Stimulated activated CD8-positive, alpha-beta memory T cell treated with anti-CD3 and anti-CD28 coated beads, Interleukin-4, amount 100 ng/mL, for 48 hours (primary cell): Measurements from ENCODE around the gene IRGM.
A peak's percentile ranks its signal among the peaks of the same experiment; 100 is the strongest.
"Not testable (repeated sequence)": the region's sequence is repeated elsewhere in the genome, so short reads cannot be mapped to it uniquely, and the experiment has no call there.

Experiments
- DNase-seq: peaks from one replicate; pipeline ENCODE4 v3.0.0-alpha.2; 2020

IRGM gene, protein sequence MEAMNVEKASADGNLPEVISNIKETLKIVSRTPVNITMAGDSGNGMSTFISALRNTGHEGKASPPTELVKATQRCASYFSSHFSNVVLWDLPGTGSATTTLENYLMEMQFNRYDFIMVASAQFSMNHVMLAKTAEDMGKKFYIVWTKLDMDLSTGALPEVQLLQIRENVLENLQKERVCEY

DNA sequence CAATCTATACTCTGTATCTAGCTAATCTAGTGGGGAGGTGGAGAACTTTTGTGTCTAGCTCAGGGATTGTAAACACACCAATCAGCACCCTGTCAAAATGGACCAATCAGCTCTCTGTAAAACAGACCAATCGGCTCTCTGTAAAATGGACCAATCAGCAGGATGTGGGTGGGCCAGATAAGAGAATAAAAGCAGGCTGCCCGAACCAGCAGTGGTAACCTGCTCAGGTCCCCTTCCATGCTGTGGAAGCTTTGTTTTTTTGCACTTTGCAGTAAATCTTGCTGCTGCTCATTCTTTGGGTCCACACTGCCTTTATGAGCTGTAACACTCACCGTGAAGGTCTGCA, at the start of gene IRGM:
TSS of gene IRGM (plus strand) at position 214 of the 346 bp plus-strand sequence. CDS start 1,603 bp downstream, outside the sequence.
- not testable (repeated sequence) for DNase-seq

DNA sequence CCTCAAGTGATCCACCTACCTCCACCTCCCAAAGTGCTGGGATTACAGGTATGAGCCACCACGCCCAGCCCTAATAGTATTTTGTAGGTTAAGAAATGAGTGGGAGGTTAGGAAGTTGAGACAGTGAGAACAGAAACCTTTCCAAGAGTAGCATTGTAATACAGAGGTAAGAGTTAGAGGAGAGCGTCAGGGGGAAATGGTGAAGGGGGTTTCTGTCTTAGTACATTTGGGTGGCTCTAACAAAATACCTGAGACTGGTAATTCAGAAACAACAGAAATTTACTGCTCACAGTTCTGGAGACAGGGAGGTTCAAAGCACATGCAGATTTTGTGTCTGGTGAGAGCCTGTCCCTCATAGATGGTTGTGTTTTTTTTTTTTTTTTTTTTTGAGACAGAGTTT, 48.9 kb upstream of the IRGM start:
- no peak for DNase-seq

DNA sequence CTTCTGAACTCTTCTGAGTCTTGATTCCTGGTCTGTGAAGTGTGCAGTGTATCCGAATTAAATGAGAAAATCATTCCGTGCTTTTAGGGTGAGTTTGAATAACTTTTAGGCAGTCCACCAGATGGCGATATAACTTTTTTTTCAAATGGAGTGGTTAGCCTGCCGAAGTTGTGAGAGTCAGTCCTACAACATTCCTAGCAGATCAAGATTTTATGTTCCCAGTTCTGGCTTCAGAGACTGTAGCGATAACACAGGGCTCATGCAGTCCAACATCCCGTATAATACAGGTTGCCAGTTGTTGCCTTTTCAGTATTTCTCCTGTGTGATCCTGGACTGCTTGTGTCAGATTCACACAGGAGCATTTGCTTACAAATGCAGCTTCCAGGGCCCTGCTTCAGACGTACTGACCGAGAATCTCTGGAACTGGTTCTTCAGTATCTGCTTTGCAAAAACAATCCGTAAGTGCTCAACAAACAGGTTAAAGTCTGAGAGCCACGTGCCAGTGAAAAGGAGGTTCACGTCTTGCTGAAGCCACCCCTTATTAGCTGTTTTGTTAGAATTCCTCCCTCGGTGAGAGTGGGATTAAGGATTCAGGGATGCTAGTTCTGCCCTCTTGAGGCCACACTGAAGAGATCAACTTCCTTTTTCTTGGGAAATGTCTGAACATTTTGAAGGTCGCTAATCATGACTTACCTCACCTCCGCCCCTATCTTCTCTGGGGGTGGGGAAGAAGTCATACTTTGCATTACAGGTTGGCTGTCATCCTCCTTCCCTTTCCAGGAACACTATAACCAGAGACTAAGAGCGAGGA, 45.0 kb upstream of the IRGM start:
- DNase-seq = no peak

DNA sequence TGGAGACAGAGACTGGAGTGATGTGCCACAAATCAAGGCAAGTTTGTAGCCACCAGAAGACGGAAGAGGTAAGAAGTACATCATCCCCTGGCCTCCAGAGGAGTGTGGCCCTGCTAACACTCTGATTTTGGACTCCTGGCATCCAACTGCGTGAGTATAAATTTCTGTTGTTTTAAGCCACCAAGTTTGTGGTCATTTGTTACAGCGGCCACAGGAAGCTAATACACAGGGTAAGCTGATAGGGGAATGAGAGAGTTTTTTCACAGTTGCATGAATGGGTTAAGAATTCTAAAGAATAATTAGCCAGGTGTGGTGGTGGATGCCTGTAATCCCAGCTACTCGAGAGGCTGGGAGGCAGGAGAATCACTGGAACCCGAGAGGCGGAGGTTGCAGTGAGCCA, 41.9 kb upstream of the IRGM start:
- no peak for DNase-seq

DNA sequence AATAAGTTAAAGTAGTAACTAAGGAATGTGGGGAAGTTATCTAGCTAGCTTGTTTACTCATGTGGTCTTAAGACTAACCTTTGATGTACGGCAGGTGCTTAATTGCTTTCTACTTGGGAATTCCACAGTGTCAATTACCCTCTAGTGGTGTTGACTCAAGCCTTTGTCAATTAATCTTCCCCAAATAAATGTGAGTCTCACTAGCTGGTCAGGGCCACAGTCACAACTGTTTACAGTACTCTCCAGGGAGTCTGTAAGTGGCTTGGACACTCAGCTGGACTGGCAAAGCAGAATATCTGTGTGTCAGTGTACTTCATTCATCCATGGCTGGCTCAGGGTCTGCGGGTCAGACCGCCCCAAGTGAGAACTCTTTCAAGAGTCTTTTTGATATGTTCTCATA, 37.0 kb upstream of the IRGM start:
- DNase-seq = no peak

DNA sequence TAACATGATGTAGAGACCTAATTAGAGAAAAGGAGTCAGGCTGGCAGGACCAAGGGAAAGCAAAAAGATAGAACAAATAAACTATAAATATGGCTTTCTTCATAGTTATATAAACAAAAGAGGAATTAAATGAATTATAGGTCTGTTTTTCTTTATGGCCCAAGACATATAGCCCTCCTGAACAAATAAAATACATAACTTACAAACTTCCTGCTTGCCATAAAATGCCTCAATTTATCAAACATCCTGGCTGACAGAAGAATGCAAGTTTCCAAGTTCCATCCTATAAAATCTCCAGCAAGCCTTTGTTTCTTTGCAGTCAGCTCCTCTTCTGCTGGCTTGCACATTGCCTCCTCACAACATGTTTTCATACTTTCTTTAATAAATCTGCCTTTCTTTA, 31.3 kb upstream of the IRGM start:
- no peak for DNase-seq

DNA sequence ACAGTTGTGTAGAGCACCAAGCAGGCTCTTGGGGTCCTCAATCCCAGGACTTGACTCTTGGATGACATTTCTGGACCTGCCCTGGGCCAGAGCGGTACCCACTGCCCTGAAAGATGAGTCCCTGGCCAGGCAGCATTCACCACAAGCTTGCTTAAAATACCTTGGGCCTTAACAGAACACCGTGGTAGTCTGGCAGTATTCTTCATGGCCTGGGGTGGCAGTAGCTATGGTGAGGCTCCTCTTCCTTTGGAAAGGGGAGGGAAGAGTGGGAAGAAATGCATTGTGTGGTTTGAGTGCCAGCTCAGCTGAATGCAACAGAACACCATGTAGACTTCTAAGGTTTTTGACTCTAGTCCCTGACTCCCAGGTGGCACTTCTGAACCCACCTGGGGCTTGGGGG, 29.4 kb upstream of the IRGM start:
- DNase-seq = no peak

DNA sequence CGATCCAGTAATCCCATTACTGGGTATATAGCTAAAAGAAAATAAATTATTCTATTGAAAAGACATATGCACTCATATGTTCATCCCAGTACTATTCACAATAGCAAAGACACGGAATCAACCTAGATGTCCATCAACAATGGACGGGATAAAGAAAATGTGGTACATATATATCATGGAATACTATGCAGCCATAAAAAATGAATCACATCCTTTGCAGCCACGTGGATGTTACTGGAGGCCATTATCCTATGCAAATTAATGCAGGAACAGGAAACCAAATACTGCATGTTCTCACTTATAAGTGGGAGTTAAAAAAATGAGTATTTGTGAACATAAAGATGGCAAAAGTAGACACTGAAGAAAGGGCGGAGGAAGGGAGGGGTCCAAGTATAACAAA, 16.6 kb upstream of the IRGM start:
- no peak for DNase-seq

DNA sequence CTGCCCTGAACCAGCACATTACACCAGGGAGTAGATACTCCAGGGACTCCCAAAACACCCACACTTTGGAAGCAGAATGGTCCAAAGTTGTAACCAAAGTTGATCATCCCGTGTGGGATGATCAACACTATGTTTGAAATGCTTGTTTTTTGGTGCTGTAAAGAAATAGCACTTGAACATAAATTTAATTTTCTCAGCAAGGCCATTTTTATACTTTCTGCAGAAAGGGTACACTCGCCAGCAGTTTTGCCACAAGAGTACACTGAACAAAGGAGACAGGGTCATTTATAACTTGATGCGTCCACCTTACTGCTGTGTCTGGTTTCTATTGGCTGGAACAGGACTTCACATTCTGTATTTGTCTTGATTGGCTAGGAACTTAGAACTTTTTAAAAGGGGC, 14.5 kb upstream of the IRGM start:
- not testable (repeated sequence) for DNase-seq

DNA sequence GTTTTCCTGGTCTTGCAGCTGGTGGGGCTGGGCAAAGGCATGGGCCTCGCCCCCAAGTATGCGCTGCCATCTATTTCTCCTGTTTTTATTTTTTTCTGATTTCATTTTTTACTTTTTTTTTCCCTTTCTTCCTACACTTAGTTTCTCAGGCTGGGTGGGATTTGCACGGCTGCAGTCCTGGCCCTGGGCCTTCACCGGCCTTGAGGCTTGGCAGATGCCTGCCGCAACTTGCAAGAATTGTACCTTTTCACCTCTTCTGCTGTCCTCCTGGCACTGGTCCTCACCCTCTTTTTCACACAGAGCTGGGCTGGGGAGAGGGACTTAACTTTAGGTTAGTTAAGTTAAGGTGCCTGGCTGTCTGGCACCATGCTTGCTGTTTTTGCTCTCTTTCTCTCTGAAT, 10.3 kb upstream of the IRGM start:
- no peak for DNase-seq

DNA sequence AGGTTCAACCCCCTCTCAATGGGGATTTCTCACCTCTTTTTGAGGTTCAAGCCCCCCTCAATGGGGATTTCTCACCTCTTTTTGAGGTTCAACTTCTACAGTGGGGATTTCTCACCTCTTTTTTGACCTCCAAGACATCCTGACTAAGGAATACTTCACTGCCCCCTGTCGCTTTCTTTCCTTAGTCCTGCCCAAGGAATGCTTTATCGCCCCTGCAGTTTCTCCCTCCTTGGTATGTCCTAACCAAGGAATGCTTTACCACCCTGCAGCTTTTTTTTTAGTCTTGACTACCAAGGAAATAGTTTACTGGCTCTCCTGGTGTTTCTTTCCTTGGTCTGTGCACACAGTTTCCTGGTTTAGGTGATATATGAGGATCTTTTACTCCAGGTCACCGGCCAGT, 9.6 kb upstream of the IRGM start:
- DNase-seq = no peak

DNA sequence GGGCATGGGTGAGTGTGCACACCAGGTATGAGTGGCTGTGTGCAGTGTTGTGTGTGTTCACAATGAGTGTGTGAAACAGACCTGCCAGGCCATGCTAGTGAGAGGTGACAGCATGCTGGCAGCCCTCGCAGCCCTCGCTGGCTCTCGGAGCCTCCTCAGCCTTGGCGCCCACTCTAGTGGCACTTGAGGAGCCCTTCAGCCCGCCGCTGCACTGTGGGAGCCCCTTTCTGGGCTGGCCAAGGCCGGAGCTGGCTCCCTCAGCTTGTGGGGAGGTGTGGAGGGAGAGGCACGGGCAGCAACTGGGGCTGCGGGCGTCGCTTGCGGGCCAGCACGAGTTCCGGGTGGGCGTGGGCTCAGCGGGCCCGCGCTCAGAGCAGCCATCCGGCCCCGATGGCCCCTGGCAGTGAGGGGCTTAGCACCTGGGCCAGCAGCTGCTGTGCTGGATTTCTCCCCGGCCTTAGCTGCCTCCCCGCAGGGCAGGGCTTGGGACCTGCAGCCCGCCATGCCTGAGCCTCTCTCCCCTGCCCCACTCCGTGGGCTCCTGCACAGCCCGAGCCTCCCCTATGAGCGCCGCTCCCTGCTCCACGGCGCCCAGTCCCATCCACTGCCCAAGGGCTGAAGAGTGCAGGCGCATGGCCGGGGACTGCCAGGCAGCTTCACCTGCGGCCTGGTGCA, 999 bp upstream of the IRGM start:
- not testable (repeated sequence) for DNase-seq

DNA sequence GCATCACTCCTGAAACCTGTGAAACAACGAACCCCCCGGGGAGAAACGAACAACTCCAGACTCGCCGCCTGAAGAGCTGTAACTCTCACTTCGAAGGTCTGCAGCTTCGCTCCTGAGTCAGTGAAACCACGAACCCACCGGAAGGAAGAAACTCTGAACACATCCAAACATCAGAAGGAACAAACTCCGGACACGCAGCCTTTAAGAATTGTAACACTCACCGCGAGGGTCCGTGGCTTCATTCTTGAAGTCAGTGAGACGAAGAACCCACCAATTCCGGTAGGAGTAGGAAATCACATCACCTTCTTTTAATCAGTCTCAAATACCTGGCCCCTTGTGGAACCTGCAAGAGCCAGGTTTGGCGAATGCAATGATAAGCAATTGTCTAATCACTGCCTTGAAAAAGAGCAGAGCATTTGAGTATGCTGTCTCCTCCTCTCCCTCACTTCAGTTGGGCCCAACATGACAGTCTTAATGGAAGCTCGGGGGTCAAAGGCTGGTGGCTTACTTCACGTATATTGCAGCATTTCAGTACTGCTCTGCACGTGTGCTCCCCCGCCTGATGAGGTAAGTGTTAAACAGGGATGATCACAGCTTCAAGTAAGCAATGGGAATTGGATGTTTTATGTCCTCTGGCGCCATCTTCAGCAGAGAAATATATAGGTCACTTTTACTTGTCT, 473 bp downstream of the IRGM start:
- peak; percentile 72 for DNase-seq

DNA sequence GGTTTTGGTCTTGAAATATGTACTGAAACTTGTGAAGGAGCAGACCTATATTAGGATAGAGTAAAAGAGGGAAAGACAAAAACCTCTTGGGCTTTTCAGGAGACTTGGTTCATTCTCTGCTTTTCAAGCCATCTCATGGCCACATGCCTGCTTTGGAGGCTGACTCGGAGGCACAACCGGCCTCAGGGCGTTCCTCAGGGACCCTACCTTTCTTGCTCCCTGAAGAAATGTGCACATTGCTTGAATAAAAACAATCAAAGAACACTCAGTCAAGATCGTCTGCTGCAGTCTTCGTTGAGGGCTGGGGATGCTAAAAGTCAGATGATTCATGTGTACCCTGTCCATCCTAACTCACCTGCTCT, 994 bp downstream of the IRGM start:
- DNase-seq = no peak

DNA sequence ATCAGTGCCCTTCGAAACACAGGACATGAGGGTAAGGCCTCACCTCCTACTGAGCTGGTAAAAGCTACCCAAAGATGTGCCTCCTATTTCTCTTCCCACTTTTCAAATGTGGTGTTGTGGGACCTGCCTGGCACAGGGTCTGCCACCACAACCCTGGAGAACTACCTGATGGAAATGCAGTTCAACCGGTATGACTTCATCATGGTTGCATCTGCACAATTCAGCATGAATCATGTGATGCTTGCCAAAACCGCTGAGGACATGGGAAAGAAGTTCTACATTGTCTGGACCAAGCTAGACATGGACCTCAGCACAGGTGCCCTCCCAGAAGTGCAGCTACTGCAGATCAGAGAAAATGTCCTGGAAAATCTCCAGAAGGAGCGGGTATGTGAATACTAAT, 1.9 kb downstream of the IRGM start:
- DNase-seq = no peak

DNA sequence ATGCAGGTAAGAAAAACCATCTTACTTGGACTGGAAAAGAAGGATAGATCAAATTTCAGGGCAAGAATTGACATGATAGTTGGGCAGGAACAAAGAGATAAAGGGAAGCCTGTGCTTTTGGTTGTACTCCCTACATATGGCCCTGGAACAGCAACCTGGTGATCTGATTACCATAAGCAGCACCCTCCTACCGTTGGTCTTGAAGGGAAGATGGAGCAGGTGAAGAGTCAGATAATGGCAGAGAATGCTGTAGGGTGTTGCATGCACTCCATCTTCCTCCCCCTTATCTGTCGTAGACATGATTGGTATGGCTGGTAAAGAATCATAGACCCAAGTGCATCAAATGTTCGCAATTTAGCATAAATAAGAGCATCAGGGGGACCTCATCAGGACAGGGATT, 4.7 kb downstream of the IRGM start:
- DNase-seq = no peak

DNA sequence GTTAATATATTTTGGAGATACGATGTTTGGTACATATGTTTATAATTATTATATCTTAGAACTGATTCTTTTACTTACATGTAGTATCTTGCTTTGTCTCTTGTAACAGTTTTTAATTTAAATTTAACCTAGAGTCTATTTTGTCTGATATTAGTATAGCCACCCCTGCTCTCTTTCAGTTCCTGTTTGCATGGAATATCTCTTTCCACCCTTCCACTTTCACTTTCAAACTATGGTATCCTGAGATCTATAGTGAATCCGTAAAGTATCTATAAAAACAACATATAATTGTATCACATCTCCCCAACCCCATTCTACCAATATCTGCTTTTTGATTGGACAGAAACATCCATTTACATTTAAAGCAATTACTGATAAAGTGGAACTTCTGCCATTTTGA, 7.2 kb downstream of the IRGM start:
- no peak for DNase-seq

DNA sequence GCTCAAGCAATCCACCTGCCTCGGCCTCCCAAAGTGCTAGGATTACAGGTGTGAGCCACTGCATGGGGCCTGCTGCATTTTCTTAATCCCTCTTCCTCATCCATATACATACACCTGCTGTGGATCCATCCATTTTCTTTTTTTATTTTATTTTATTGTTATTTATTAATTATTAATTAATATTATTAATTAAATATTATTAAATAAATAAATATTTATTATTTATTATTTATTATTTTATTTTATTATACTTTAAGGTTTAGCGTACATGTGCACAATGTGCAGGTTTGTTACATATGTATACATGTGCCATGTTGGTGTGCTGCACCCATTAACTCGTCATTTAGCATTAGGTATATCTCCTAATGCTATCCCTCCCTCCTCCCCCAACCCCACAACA, 10.4 kb downstream of the IRGM start:
- DNase-seq = not testable (repeated sequence)

DNA sequence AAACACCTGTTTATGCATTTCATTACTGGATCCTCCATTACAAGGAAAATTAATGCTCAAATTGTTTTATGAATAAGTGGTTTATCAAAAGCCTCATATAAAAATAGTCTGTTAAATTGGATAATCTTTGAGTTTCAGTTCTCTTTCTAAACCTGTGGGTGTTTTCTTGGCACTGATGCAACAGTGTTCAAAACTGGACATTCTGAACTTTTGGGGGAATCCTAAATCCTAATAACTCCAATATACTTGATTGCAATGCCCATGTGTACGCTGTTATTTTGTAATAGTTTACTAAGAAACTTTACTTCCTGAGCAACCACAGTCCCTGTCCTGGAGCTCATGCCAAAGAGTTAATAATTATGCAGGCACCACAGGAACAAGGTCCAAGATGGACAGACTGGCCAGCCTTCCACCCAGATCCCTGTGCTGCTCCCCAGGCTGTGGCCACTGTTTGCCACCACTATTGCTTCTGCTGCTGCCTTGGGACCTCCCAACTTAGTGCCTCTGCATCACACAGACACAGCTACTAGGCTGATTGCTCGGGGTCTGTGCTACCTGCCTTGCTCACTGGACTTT, 14.0 kb downstream of the IRGM start:
- no peak for DNase-seq

DNA sequence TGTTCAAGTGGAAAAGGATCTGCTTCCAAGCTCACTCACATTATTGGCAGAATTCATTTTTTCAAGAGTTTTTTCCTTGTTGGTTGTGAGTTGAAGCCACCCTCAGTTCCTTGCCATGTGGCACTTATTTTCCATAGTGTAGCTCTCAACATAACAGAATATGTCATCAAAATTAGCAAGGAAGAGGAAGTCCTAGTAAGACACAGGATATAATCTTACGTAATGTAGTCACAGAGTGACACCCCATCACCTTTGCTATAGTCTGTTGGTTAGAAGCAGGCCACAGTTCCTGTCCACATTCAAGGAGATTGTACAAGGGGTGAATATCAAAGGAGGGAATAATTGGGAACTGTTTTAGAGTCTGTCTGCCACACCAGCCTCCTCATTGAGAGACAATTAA, 15.7 kb downstream of the IRGM start:
- DNase-seq = no peak

DNA sequence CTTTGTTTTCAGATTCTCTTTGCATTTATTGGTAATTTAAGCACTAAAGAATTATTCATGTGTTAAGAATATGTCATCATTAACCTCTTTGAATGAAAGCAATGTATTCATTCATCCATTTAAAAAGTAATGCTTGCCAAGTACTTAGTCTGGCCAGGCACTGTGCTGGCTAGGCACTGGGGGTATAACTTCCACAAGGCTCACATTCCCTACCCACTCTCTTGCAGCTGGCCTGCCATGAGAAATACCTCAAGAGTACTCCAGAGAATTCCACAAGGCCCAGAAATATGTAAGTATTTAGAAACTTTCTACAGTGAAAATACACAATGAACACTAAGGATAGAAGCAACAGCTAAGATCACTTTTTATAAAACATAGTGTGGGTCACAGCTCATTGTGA, 33.0 kb downstream of the IRGM start:
- DNase-seq = no peak

DNA sequence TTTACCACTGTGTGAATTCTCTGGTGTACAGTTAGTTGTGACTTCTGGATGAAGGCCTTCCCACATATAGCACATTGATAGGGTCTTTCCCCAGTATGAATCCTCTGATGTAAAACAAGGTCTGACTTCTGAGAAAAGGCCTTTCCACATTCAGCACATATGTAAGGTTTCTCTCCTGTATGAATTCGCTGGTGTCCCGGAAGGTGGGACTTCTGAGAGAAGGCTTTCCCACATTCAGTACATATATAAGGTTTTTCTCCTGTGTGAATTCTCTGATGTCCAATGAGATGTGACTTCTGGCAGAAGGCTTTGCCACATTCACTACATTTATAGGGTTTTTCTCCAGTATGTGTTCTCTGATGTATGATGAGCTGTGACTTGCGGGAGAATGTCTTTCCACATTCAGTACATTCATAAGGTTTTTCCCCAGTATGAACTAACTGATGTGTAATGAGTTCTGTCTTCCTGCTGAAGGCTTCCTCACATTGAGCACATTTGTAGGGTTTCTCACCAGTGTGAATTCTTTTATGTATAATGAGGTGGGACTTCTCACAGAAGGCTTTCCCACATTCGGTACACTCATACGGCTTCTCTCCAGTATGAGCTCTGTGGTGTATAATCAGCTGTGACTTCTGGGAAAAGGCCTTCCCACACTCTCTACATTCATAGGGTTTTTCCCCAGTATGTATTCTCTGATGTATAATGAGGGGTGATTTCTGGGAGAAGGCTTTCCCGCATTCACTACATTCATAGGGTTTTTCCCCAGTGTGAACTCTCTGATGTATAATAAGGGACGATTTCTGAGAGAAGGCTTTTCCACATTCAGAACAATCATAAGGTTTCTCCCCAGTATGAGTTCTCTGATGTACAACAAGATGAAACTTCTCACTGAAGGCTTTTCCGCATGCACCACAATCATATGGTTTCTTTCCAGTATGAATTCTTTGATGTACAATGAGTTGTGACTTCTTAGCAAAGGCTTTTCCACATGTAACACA, 49.4 kb downstream of the IRGM start:
- DNase-seq = no peak
